ENCODE data around the gene ALX3. TPM values are rescaled to one million over a fixed set of nuclear protein-coding genes. Genes with fewer than 3 reads are reported as not detected.

Gene ALX3
- total RNA-seq, 4 donors from 2014 or later: not detected

DNA sequence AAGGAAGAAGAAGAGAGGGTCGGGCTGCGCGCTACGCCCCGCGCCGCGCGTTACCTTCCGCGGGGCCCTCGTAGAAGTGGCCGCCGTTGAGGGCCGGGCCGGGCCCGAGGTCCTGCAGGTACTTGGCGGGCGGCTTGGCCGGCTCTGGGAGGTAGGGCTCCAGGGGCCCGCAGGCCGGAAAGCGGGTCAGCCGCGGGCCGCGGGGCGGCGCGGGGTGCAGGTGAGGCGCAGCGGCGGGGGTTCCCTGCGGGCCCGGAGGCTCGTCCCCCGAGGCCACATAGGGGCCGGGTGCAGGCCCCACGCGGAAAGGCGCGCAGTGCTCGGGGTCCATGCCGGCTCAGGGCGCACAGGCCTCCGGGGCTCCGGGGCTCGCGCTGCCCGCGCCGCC is 196 bp downstream of the ALX3 start:
- Histone ChIP-seq H3K27me3 (peaks cover 81% of the 10 kb centered on the region), H3K4me3 (peak overlapping the region in 1 of 2 donors; percentile 39), H3K27ac (no peak overlapping the region)

GRCh38 chr1:110069404-110070281 is 829 bp downstream of the ALX3 start:
- Histone ChIP-seq H3K27me3 (peaks cover 78% of the 10 kb centered on the region), H3K4me3 (peak overlapping the region in 1 of 2 donors; percentile 39), H3K9me3 (peaks cover 0 to 8% (median 0%) of the 10 kb centered on the region in 3 donors), H3K27ac (no peak overlapping the region), H3K4me1 (peaks cover 0 to 38% (median 16%) of the 10 kb centered on the region in 3 donors), H3K36me3 (no peaks in the 10 kb centered on the region)
- TF ChIP-seq, protein P1, sequence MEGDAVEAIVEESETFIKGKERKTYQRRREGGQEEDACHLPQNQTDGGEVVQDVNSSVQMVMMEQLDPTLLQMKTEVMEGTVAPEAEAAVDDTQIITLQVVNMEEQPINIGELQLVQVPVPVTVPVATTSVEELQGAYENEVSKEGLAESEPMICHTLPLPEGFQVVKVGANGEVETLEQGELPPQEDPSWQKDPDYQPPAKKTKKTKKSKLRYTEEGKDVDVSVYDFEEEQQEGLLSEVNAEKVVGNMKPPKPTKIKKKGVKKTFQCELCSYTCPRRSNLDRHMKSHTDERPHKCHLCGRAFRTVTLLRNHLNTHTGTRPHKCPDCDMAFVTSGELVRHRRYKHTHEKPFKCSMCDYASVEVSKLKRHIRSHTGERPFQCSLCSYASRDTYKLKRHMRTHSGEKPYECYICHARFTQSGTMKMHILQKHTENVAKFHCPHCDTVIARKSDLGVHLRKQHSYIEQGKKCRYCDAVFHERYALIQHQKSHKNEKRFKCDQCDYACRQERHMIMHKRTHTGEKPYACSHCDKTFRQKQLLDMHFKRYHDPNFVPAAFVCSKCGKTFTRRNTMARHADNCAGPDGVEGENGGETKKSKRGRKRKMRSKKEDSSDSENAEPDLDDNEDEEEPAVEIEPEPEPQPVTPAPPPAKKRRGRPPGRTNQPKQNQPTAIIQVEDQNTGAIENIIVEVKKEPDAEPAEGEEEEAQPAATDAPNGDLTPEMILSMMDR (IDR thresholded peaks at IDR 0.05): no peak
- TF ChIP-seq POLR2AphosphoS5 (IDR thresholded peaks at IDR 0.05): no peak
- TF ChIP-seq POLR2A (IDR thresholded peaks at IDR 0.05): no peak
- no peak for TF ChIP-seq EP300 (IDR thresholded peaks at IDR 0.05)
- no peak for ATAC-seq
- WGBS, 2 donors (ENCODE audit: low coverage in 1 of 2): no CpG with 5 or more reads among the region's 64 CpGs

More for the DNA sequence above, 196 bp downstream of the ALX3 start:
- Histone ChIP-seq H3K9me3 (peaks cover 0 to 8% (median 0%) of the 10 kb centered on the region in 3 donors), H3K36me3 (no peaks in the 10 kb centered on the region), H3K4me1 (peaks cover 0 to 38% (median 16%) of the 10 kb centered on the region in 3 donors)
- ATAC-seq: no peak
- WGBS, 2 donors (ENCODE audit: low coverage in 1 of 2): no CpG with 5 or more reads among the region's 52 CpGs
- no peak for TF ChIP-seq POLR2AphosphoS5 (IDR thresholded peaks at IDR 0.05)
- TF ChIP-seq, protein P1 (IDR thresholded peaks at IDR 0.05): no peak
- TF ChIP-seq POLR2A (IDR thresholded peaks at IDR 0.05): no peak
- no peak for TF ChIP-seq EP300 (IDR thresholded peaks at IDR 0.05)

DNA sequence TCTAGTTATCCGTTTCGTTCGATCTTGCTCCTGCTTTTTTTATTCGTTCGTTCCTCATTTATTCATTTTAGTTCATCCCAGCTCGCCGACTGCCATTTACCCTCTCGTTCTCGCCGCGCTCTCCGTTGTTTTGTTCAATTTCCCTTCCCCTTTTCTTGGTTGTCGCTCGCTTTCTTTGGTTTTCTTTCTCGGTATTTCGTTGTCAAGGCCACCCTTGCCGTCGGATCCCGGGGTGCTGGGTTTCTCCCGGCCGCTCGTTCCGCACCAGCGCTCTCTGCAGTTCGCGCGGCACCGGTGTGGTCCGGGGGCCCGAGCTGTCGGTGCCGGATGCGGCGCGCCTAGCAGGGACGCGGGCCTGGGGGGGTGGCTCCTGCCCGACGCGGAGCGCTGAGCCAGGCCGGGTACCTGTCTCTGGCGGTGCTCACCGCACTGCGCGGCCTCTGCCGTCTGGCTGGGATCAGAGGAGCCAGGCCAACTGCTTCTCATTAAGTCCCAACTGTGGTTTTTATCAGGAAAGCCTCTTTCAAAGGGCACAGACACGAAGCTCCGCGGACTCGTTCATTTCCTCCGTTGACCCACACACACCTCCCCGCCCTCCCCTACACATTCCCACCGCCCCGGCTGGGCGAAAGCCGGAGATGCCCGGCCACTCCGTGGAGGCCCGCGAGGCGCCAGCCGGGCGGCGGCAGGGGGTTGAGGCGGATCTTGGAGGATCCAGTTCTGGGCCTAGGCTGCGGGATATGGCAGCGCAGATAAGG is 1.6 kb downstream of the ALX3 start:
- Histone ChIP-seq H3K4me3 (no peak overlapping the region), H3K27ac (no peak overlapping the region), H3K4me1 (peaks cover 0 to 38% (median 16%) of the 10 kb centered on the region in 3 donors), H3K36me3 (no peaks in the 10 kb centered on the region), H3K9me3 (peaks cover 0 to 8% (median 0%) of the 10 kb centered on the region in 3 donors), H3K27me3 (peaks cover 74% of the 10 kb centered on the region)
- TF ChIP-seq EP300 (IDR thresholded peaks at IDR 0.05): no peak
- TF ChIP-seq POLR2AphosphoS5 (IDR thresholded peaks at IDR 0.05): peak; percentile 75
- no peak for TF ChIP-seq POLR2A (IDR thresholded peaks at IDR 0.05)
- WGBS, 2 donors (ENCODE audit: low coverage in 1 of 2): 5 to 7% methylated on average over 10 to 23 of the region's 68 CpGs
- no peak for ATAC-seq

- H3K27me3 ChIP-seq: peaks cover 66% of the 10 kb centered on the region
- H3K4me1 ChIP-seq: peaks cover 0 to 38% (median 16%) of the 10 kb centered on the region in 3 donors
- peak overlapping the region in 1 of 2 donors; percentile 5 for H3K4me3 ChIP-seq
- peaks cover 0 to 8% (median 0%) of the 10 kb centered on the region in 3 donors for H3K9me3 ChIP-seq
- ATAC-seq: no peak
- no peaks in the 10 kb centered on the region for H3K36me3 ChIP-seq
- 6 to 17% methylated on average over 3 to 26 of the region's 68 CpGs for WGBS, 2 donors (ENCODE audit: low coverage in 1 of 2)
- no peak for TF ChIP-seq POLR2A (IDR thresholded peaks at IDR 0.05)
- TF ChIP-seq, protein P1 (IDR thresholded peaks at IDR 0.05): no peak
- TF ChIP-seq POLR2AphosphoS5 (IDR thresholded peaks at IDR 0.05): no peak
- no peak for TF ChIP-seq EP300 (IDR thresholded peaks at IDR 0.05)
- no peak overlapping the region for H3K27ac ChIP-seq
Measured at GRCh38 chr1:110067893-110068645, 2.4 kb downstream of the ALX3 start.
